Endothelial cell of umbilical vein (primary cell): Measurements from ENCODE around the gene PPM1N. TPM values are rescaled to one million over a fixed set of nuclear protein-coding genes. Genes with fewer than 3 reads are reported as not detected.

Source experiments
- BruUV-seq: library from RNA; stranded (reverse); fragments of 400-500 nt; replicated peaks from 2 replicates; lab custom pipeline; 2021; lab: Mats Ljungman, UMichigan
- CTCF ChIA-PET: fragments of 300-600, 350-600 bp; sonication (Branson Sonifier 250); formaldehyde crosslinking; loops from one replicate; lab custom pipeline; 2021; ENCODE audit warnings: antibody characterized with exemption, inconsistent platforms; lab: Charles Lee
- POLR2A ChIA-PET: fragments of 300-600, 350-600 bp; sonication (Branson Sonifier 250); formaldehyde crosslinking; loops from one replicate; lab custom pipeline; 2021; ENCODE audit warnings: antibody characterized with exemption, inconsistent platforms; lab: Charles Lee
- DNase-seq: peaks from one replicate; pipeline ENCODE4 v3.0.0-alpha.2; 2011; ENCODE audit warnings: low read depth, low spot score
- FAIRE-seq: peaks from 2 replicates; lab custom pipeline; 2011; peaks lifted over from hg19 to GRCh38; lab: Jason Lieb, UNC
- H2AFZ ChIP-seq: 2 replicates; pipeline ENCODE4 v1.6.0; 2012; ENCODE audit warnings: low read depth, low read length, control low read depth, inconsistent platforms
- H3K27ac ChIP-seq: 2 replicates; pipeline ENCODE4 v1.5.1; 2011; ENCODE audit warnings: low read depth, mild to moderate bottlenecking, control low read depth, low read length, moderate library complexity; ENCODE audit not compliant: insufficient read depth
- H3K27me3 ChIP-seq, 2 experiments: 2 replicates each; pipeline versions ENCODE4 v1.6.0 to v1.6.1; 2011; ENCODE audit warnings: low read length in 2 of 2, mixed read lengths in 1 of 2; ENCODE audit not compliant: control insufficient read depth in 2 of 2, insufficient read depth in 2 of 2
- H3K36me3 ChIP-seq, 2 experiments: 2 replicates in 1 of 2; 3 replicates in 1 of 2; pipeline ENCODE4 v1.5.1; 2011; ENCODE audit warnings: low read length in 2 of 2, mild to moderate bottlenecking in 1 of 2, moderate library complexity in 1 of 2; ENCODE audit not compliant: control insufficient read depth in 2 of 2, insufficient read depth in 2 of 2; ENCODE audit errors: extremely low read depth in 1 of 2
- H3K4me1 ChIP-seq: 3 replicates; pipeline ENCODE4 v1.5.1; 2011; ENCODE audit warnings: mild to moderate bottlenecking, low read length; ENCODE audit not compliant: control insufficient read depth, insufficient read depth; ENCODE audit errors: extremely low read depth
- H3K4me2 ChIP-seq: 2 replicates; pipeline ENCODE4 v1.6.1; 2011; ENCODE audit warnings: low read length, control low read depth, mixed read lengths; ENCODE audit not compliant: insufficient read depth
- H3K4me3 ChIP-seq, 3 experiments: fragments of 200-600 bp in 1 of 3; sonication (generic), shearing (Covaris generic) in 1 of 3; replicated peaks in 1 of 3; 2 replicates each; pipeline ENCODE4 v1.5.1; 2011 to 2016; ENCODE audit warnings: control low read depth in 3 of 3, low read length in 3 of 3, mild to moderate bottlenecking in 2 of 3, inconsistent platforms in 1 of 3, low read depth in 1 of 3, moderate library complexity in 1 of 3; ENCODE audit not compliant: insufficient read depth in 1 of 3
- H3K79me2 ChIP-seq: 2 replicates; pipeline ENCODE4 v1.6.0; 2012; ENCODE audit warnings: low read length, inconsistent platforms; ENCODE audit not compliant: control insufficient read depth, insufficient read depth
- H3K9ac ChIP-seq: replicated peaks from 2 replicates; pipeline ENCODE3; 2011; ENCODE audit warnings: low read length, control low read depth; ENCODE audit not compliant: insufficient read depth; ENCODE audit errors: extremely low read depth
- H3K9me1 ChIP-seq: replicated peaks from 3 replicates; pipeline ENCODE4 v1.6.0; 2011; ENCODE audit warnings: mild to moderate bottlenecking, low read length; ENCODE audit not compliant: control insufficient read depth, insufficient read depth; ENCODE audit errors: extremely low read depth
- H3K9me3 ChIP-seq: replicated peaks from 2 replicates; pipeline ENCODE4 v1.5.1; 2012; ENCODE audit warnings: low read length, inconsistent platforms; ENCODE audit not compliant: control insufficient read depth, insufficient read depth
- H4K20me1 ChIP-seq: replicated peaks from 2 replicates; pipeline ENCODE3; 2011; ENCODE audit warnings: mild to moderate bottlenecking, low read length; ENCODE audit not compliant: control insufficient read depth, insufficient read depth; ENCODE audit errors: extremely low read depth
- EZH2 ChIP-seq: IDR thresholded peaks from 2 replicates; pipeline ENCODE4 v1.6.1; 2012; ENCODE audit warnings: borderline replicate concordance, low read depth, mild to moderate bottlenecking, moderate library complexity, low read length, inconsistent platforms; ENCODE audit not compliant: severe bottlenecking
- FOS ChIP-seq: IDR thresholded peaks from 2 replicates; pipeline ENCODE4 v1.6.1; 2011; ENCODE audit warnings: mild to moderate bottlenecking, low read length, moderate library complexity, borderline replicate concordance; ENCODE audit not compliant: insufficient read depth
- GATA2 ChIP-seq: IDR thresholded peaks from 2 replicates; pipeline ENCODE4 v1.7.0; 2011; ENCODE audit warnings: low read depth, mild to moderate bottlenecking, moderate library complexity, mixed read lengths, low read length; ENCODE audit not compliant: insufficient read length, insufficient read depth
- JUN ChIP-seq: IDR thresholded peaks from 2 replicates; pipeline ENCODE4 v1.6.1; 2011; ENCODE audit warnings: borderline replicate concordance, low read depth; ENCODE audit not compliant: insufficient read length, insufficient read depth
- MAX ChIP-seq: IDR thresholded peaks from 2 replicates; pipeline ENCODE4 v1.6.1; 2011; ENCODE audit not compliant: insufficient read depth, insufficient read length
- MYC ChIP-seq: IDR thresholded peaks from one replicate; pipeline ENCODE4 v1.6.1; 2011; ENCODE audit warnings: mild to moderate bottlenecking, low read depth, low read length
- POLR2A ChIP-seq: IDR thresholded peaks from 2 replicates; pipeline ENCODE4 v1.6.1; 2012; ENCODE audit warnings: low read depth, mild to moderate bottlenecking, control low read depth, low read length
- POLR2AphosphoS5 ChIP-seq: IDR thresholded peaks from 2 replicates; pipeline ENCODE4 v1.6.1; 2012; ENCODE audit warnings: low read depth, mild to moderate bottlenecking, control low read depth, low read length, moderate library complexity; ENCODE audit not compliant: insufficient read depth
- dilution Hi-C: fragments of 300-500 bp; cut with MboI; formaldehyde crosslinking; loops from one replicate; pipeline ENCODE4 v1.15.0; 2019; ENCODE audit warnings: low sequenced_read_pairs; ENCODE audit not compliant: extremely low pct_ligation_motif_present
- intact Hi-C: fragments of 100-400 bp; cut with micrococcal nuclease; formaldehyde crosslinking; loops from one replicate; pipeline ENCODE4 v1.10.0; 2022
- polyA plus RNA-seq, 4 experiments: library from polyadenylated mRNA; depleted of rRNA in 3 of 4; stranded (reverse) in 3 of 4; unstranded in 1 of 4; fragments of >200 nt; gene quantifications; 2 replicates each; pipeline versions ENCODE4 v1.2.1 to v1.2.3, GENCODE V29; 2011 to 2012; ENCODE audit warnings: missing spikeins in 1 of 4
- total RNA-seq: library from RNA; stranded (reverse); gene quantifications from 2 replicates; pipeline ENCODE4 v1.2.3, GENCODE V29; 2021
- TF ChIP-seq, protein P1 (sequence below), 2 donors: IDR thresholded peaks; 1 replicate in 1 of 2; 2 replicates in 1 of 2; pipeline ENCODE4 v1.5.1; 2011; ENCODE audit warnings: low read length in 2 of 2, mild to moderate bottlenecking in 2 of 2, moderate library complexity in 2 of 2, control low read depth in 1 of 2, inconsistent platforms in 1 of 2, low read depth in 1 of 2; ENCODE audit not compliant: insufficient read depth in 1 of 2; ENCODE audit errors: extremely low read depth in 1 of 2

Gene PPM1N
- total and polyA plus RNA-seq, 2 donors (not counting 3 experiments of a cell fraction or from before 2014, with no cell fraction given) = 0.40 to 0.48 TPM

GRCh38 chr19:45502111-45502510, 3.9 kb downstream of the PPM1N start:
- H3K9me1 ChIP-seq = no peaks in the 10 kb centered on the region
- H3K4me1 ChIP-seq = peaks cover 22% of the 10 kb centered on the region
- no TSS peak for BruUV-seq
- H3K27me3 ChIP-seq = peaks cover 0 to 6% of the 10 kb centered on the region in 2 experiments
- POLR2A ChIA-PET = no interaction called here
- H3K79me2 ChIP-seq = peaks cover 2% of the 10 kb centered on the region
- H4K20me1 ChIP-seq = no peaks in the 10 kb centered on the region
- no peak overlapping the region for H3K27ac ChIP-seq
- no peak for TF ChIP-seq JUN
- no peak for TF ChIP-seq POLR2AphosphoS5
- TF ChIP-seq GATA2 = no peak
- no peak for TF ChIP-seq FOS
- no peak for TF ChIP-seq POLR2A
- TF ChIP-seq, protein P1, sequence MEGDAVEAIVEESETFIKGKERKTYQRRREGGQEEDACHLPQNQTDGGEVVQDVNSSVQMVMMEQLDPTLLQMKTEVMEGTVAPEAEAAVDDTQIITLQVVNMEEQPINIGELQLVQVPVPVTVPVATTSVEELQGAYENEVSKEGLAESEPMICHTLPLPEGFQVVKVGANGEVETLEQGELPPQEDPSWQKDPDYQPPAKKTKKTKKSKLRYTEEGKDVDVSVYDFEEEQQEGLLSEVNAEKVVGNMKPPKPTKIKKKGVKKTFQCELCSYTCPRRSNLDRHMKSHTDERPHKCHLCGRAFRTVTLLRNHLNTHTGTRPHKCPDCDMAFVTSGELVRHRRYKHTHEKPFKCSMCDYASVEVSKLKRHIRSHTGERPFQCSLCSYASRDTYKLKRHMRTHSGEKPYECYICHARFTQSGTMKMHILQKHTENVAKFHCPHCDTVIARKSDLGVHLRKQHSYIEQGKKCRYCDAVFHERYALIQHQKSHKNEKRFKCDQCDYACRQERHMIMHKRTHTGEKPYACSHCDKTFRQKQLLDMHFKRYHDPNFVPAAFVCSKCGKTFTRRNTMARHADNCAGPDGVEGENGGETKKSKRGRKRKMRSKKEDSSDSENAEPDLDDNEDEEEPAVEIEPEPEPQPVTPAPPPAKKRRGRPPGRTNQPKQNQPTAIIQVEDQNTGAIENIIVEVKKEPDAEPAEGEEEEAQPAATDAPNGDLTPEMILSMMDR (IDR thresholded peaks at IDR 0.05; ENCODE audit: extremely low read depth in 1 of 2, insufficient read depth in 1 of 2, low read depth in 1 of 2, low read length in 2 of 2) = no peak
- no peak for TF ChIP-seq EZH2
- no peak for TF ChIP-seq MYC
- TF ChIP-seq MAX = no peak
- dilution Hi-C loops (no loop called here), intact Hi-C loops (no loop called here)
- no peak overlapping the region for H3K9ac ChIP-seq
- no peak overlapping the region for H3K4me3 ChIP-seq
- H3K36me3 ChIP-seq = no peaks in the 10 kb centered on the region
- H3K9me3 ChIP-seq = no peaks in the 10 kb centered on the region
- no peak overlapping the region for H2AFZ ChIP-seq
- peak; percentile 18 for FAIRE-seq
- no peak overlapping the region for H3K4me2 ChIP-seq
- DNase-seq = no peak
- CTCF ChIA-PET = no interaction called here
